IPS DF 4.7 (cell line): ENCODE data around the gene BUB1B.

Experiments used
- DNase-seq: peaks from one replicate; pipeline ENCODE4 v3.0.0-alpha.2; 2013; ENCODE audit warnings: low spot score; ENCODE audit errors: extremely low read depth

The BUB1B gene

GRCh38 chr15:40240619-40241221 is 79.9 kb downstream of the BUB1B start:
- DNase-seq = no peak

GRCh38 chr15:40241269-40242212 is 80.7 kb downstream of the BUB1B start:
- DNase-seq = no peak

- DNase-seq = no peak
These were observed 81.3 kb downstream of the BUB1B start for GRCh38 chr15:40242213-40242599.

- DNase-seq = no peak
These were observed 81.7 kb downstream of the BUB1B start for GRCh38 chr15:40242601-40243000.

- DNase-seq = no peak
These were observed 82.4 kb downstream of the BUB1B start for GRCh38 chr15:40243126-40243810.

- no peak for DNase-seq
These were observed 84.2 kb downstream of the BUB1B start for GRCh38 chr15:40244961-40245523.

- DNase-seq = no peak
These were observed 85.0 kb downstream of the BUB1B start for GRCh38 chr15:40245666-40246450.

- no peak for DNase-seq
These were observed 85.8 kb downstream of the BUB1B start for GRCh38 chr15:40246496-40247280.

GRCh38 chr15:40247406-40247971 is 86.6 kb downstream of the BUB1B start:
- no peak for DNase-seq

- DNase-seq = no peak
These were observed 87.3 kb downstream of the BUB1B start for GRCh38 chr15:40248006-40248783.

- DNase-seq = no peak
These were observed 88.8 kb downstream of the BUB1B start for GRCh38 chr15:40249477-40250303.

- no peak for DNase-seq
These were observed 89.4 kb downstream of the BUB1B start for GRCh38 chr15:40250304-40250656.

GRCh38 chr15:40250771-40251483 is 90.1 kb downstream of the BUB1B start:
- no peak for DNase-seq

- no peak for DNase-seq
These were observed 90.7 kb downstream of the BUB1B start for GRCh38 chr15:40251486-40252140.

- no peak for DNase-seq
These were observed 91.2 kb downstream of the BUB1B start for GRCh38 chr15:40252141-40252437.

GRCh38 chr15:40252438-40253166 is 91.7 kb downstream of the BUB1B start:
- DNase-seq = no peak
